ENCODE measurements around the gene HLA-A.

HLA-A gene

DNA sequence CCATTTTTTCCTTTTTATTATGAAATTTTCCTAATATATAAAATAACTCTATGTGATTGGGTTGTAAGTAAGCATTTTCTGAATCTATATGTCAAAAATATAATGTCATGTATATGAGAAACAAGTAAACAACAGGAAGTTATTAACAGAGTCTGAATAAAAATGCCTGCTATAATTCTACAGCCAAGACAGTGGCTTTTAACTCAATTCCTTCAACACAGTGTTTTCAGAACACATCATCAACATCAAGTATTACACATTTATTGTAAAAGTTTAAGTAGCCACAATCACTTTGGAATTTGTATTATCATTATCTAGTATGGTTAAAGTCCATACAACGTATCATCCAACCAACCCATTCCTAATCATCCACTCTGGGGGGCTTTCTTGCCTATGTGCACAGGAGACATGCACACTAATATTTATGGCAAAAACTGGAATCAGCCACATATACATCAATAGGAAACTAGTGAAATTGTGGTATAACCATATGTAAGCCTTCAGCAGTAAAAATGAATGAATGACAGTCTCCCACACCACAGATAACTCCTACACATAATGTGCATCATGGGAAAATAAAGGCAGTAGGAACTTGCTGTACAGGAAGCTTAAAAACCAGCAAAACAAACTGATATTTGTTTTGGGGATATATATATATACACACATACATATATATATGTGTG lies 6.9 kb upstream of the HLA-A start:
- H3K4me1 ChIP-seq (ENCODE audit: control insufficient read depth in 1 of 2, insufficient read depth in 2 of 2, low read length in 2 of 2) = no peaks in the 10 kb centered on the region
- no peak overlapping the region for H3K4me3 ChIP-seq (ENCODE audit: low read depth in 1 of 2, low read length in 2 of 2)
- no peaks in the 10 kb centered on the region for H3K9me3 ChIP-seq (ENCODE audit: control insufficient read depth in 1 of 2, low read length in 2 of 2)
- H3K36me3 ChIP-seq (ENCODE audit: control insufficient read depth in 1 of 2, insufficient read depth in 2 of 2, low read length in 2 of 2) = no peaks in the 10 kb centered on the region
- H3K27ac ChIP-seq (ENCODE audit: low read length) = no peak overlapping the region
- no peaks in the 10 kb centered on the region for H3K27me3 ChIP-seq (ENCODE audit: low read depth, low read length)

DNA sequence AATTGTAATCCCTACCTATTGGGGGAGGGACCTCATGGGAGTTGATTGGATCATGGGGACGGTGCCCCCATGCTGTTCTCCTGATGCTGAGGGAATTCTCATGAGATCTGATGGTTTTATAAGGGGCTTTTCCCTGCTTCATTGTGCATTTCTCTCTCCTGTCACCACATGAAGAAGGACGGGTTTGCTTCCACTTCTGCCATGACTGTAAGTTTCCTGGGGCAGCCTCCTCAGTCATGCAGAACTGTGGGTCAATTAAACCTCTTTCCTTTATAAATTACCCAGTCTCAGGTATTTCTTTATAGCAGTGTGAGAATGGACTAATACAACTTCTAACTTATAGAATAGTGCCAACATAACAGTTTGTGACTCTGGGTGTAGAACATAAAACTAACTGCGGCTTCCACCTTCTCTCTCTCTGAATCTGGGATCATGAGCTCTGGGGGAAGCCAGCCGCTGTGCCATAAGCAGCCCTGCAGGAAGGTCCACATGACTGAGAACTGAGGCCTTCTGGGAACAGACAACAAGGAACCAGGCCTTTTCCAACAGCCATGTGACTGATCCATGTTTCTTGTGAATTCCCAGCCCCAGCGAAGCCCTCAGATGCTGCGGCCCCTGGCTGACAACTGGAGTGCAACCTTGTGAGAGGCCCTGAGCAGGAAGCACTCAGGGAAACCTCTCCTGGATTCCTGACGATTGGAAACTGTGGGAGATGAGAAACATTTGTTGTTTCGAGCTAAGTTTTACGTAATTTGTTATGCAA lies 3.4 kb upstream of the HLA-A start:
- no peaks in the 10 kb centered on the region for H3K9me3 ChIP-seq (ENCODE audit: control insufficient read depth in 1 of 2, low read length in 2 of 2)
- H3K36me3 ChIP-seq (ENCODE audit: control insufficient read depth in 1 of 2, insufficient read depth in 2 of 2, low read length in 2 of 2) = no peaks in the 10 kb centered on the region
- H3K27me3 ChIP-seq (ENCODE audit: low read depth, low read length) = no peaks in the 10 kb centered on the region
- H3K4me1 ChIP-seq (ENCODE audit: control insufficient read depth in 1 of 2, insufficient read depth in 2 of 2, low read length in 2 of 2) = peaks cover 0 to 4% of the 10 kb centered on the region in 2 donors
- no peak overlapping the region for H3K27ac ChIP-seq (ENCODE audit: low read length)
- no peak overlapping the region for H3K4me3 ChIP-seq (ENCODE audit: low read depth in 1 of 2, low read length in 2 of 2)

DNA sequence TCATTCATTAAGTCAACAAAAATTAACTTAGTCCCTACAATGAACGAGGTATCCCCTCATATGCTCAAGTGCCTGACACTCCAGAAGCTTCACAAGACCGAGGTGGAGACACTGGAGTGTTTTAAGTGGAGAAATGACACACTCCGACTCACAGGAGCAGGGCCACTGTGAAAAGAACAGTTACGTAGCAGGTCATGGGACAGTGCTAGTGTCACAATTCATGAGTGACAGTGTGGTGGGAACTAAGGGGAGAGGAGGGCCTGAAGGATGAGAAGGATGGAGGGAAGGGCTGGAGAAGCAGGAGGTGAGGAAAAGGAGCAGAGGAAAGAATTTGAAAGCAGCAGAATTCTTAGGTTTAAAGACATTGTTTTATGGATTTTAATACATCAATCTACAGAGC lies 1.3 kb upstream of the HLA-A start:
- no peaks in the 10 kb centered on the region for H3K9me3 ChIP-seq (ENCODE audit: control insufficient read depth in 1 of 2, low read length in 2 of 2)
- peaks cover 0 to 11% of the 10 kb centered on the region in 2 donors for H3K4me1 ChIP-seq (ENCODE audit: control insufficient read depth in 1 of 2, insufficient read depth in 2 of 2, low read length in 2 of 2)
- peaks cover 0 to 6% of the 10 kb centered on the region in 2 donors for H3K36me3 ChIP-seq (ENCODE audit: control insufficient read depth in 1 of 2, insufficient read depth in 2 of 2, low read length in 2 of 2)
- no peaks in the 10 kb centered on the region for H3K27me3 ChIP-seq (ENCODE audit: low read depth, low read length)
- H3K4me3 ChIP-seq (ENCODE audit: low read depth in 1 of 2, low read length in 2 of 2) = no peak overlapping the region
- H3K27ac ChIP-seq (ENCODE audit: low read length) = peak overlapping the region; percentile 97

DNA sequence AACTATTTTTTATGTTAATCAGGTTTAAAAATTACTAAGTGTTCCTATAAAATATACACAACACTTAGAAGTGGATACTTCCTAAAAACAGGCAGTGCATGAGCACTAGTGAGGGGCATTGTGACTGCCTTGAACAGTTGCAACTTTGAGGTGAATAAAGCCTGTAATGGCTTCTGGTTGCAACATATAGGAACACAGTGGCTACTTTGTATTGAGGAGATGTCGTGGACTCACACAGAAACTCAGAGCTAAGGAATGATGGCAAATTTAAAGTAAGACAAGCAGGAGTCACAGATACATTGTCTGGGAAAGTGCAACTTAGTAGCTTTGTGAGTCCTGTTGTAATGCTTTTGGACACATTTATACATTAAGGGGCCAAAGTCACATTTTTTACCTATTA lies 861 bp upstream of the HLA-A start:
- peak overlapping the region; percentile 69 to 70 for H3K4me3 ChIP-seq (ENCODE audit: low read depth in 1 of 2, low read length in 2 of 2)
- peak overlapping the region; percentile 97 for H3K27ac ChIP-seq (ENCODE audit: low read length)
- H3K27me3 ChIP-seq (ENCODE audit: low read depth, low read length) = no peaks in the 10 kb centered on the region
- no peaks in the 10 kb centered on the region for H3K9me3 ChIP-seq (ENCODE audit: control insufficient read depth in 1 of 2, low read length in 2 of 2)
- H3K36me3 ChIP-seq (ENCODE audit: control insufficient read depth in 1 of 2, insufficient read depth in 2 of 2, low read length in 2 of 2) = peaks cover 0 to 6% of the 10 kb centered on the region in 2 donors
- peaks cover 0 to 11% of the 10 kb centered on the region in 2 donors for H3K4me1 ChIP-seq (ENCODE audit: control insufficient read depth in 1 of 2, insufficient read depth in 2 of 2, low read length in 2 of 2)

DNA sequence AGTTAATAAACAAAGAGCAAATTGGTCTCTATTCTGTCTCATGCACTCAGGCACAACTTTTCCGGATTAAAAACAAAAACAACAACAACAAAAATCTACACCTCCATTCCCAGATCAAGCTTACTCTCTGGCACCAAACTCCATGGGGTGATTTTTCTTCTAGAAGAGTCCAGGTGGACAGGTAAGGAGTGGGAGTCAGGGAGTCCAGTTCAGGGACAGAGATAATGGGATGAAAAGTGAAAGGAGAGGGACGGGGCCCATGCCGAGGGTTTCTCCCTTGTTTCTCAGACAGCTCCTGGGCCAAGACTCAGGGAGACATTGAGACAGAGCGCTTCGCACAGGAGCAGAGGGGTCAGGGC lies 437 bp upstream of the HLA-A start:
- Histone ChIP-seq H3K36me3 (ENCODE audit: control insufficient read depth in 1 of 2, insufficient read depth in 2 of 2, low read length in 2 of 2) (peaks cover 0 to 6% of the 10 kb centered on the region in 2 donors), H3K27me3 (ENCODE audit: low read depth, low read length) (no peaks in the 10 kb centered on the region), H3K9me3 (ENCODE audit: control insufficient read depth in 1 of 2, low read length in 2 of 2) (no peaks in the 10 kb centered on the region), H3K4me1 (ENCODE audit: control insufficient read depth in 1 of 2, insufficient read depth in 2 of 2, low read length in 2 of 2) (peaks cover 0 to 11% of the 10 kb centered on the region in 2 donors), H3K27ac (ENCODE audit: low read length) (peak overlapping the region; percentile 97), H3K4me3 (ENCODE audit: low read depth in 1 of 2, low read length in 2 of 2) (peak overlapping the region; percentile 69 to 70)

DNA sequence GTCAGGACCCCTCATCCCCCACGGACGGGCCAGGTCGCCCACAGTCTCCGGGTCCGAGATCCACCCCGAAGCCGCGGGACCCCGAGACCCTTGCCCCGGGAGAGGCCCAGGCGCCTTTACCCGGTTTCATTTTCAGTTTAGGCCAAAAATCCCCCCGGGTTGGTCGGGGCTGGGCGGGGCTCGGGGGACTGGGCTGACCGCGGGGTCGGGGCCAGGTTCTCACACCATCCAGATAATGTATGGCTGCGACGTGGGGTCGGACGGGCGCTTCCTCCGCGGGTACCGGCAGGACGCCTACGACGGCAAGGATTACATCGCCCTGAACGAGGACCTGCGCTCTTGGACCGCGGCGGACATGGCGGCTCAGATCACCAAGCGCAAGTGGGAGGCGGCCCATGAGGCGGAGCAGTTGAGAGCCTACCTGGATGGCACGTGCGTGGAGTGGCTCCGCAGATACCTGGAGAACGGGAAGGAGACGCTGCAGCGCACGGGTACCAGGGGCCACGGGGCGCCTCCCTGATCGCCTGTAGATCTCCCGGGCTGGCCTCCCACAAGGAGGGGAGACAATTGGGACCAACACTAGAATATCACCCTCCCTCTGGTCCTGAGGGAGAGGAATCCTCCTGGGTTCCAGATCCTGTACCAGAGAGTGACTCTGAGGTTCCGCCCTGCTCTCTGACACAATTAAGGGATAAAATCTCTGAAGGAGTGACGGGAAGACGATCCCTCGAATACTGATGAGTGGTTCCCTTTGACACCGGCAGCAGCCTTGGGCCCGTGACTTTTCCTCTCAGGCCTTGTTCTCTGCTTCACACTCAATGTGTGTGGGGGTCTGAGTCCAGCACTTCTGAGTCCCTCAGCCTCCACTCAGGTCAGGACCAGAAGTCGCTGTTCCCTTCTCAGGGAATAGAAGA lies 978 bp downstream of the HLA-A start:
- peaks cover 0 to 11% of the 10 kb centered on the region in 2 donors for H3K4me1 ChIP-seq (ENCODE audit: control insufficient read depth in 1 of 2, insufficient read depth in 2 of 2, low read length in 2 of 2)
- H3K9me3 ChIP-seq (ENCODE audit: control insufficient read depth in 1 of 2, low read length in 2 of 2) = no peaks in the 10 kb centered on the region
- peak overlapping the region; percentile 97 for H3K27ac ChIP-seq (ENCODE audit: low read length)
- peaks cover 7 to 8% of the 10 kb centered on the region in 2 donors for H3K36me3 ChIP-seq (ENCODE audit: control insufficient read depth in 1 of 2, insufficient read depth in 2 of 2, low read length in 2 of 2)
- no peaks in the 10 kb centered on the region for H3K27me3 ChIP-seq (ENCODE audit: low read depth, low read length)
- H3K4me3 ChIP-seq (ENCODE audit: low read depth in 1 of 2, low read length in 2 of 2) = peak overlapping the region; percentile 69 to 70

DNA sequence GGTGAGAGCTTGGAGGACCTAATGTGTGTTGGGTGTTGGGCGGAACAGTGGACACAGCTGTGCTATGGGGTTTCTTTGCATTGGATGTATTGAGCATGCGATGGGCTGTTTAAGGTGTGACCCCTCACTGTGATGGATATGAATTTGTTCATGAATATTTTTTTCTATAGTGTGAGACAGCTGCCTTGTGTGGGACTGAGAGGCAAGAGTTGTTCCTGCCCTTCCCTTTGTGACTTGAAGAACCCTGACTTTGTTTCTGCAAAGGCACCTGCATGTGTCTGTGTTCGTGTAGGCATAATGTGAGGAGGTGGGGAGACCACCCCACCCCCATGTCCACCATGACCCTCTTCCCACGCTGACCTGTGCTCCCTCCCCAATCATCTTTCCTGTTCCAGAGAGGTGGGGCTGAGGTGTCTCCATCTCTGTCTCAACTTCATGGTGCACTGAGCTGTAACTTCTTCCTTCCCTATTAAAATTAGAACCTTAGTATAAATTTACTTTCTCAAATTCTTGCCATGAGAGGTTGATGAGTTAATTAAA lies 3.0 kb downstream of the HLA-A start:
- no peak overlapping the region for H3K27ac ChIP-seq (ENCODE audit: low read length)
- no peaks in the 10 kb centered on the region for H3K9me3 ChIP-seq (ENCODE audit: control insufficient read depth in 1 of 2, low read length in 2 of 2)
- no peaks in the 10 kb centered on the region for H3K27me3 ChIP-seq (ENCODE audit: low read depth, low read length)
- H3K4me1 ChIP-seq (ENCODE audit: control insufficient read depth in 1 of 2, insufficient read depth in 2 of 2, low read length in 2 of 2) = peaks cover 0 to 11% of the 10 kb centered on the region in 2 donors
- H3K4me3 ChIP-seq (ENCODE audit: low read depth in 1 of 2, low read length in 2 of 2) = no peak overlapping the region
- H3K36me3 ChIP-seq (ENCODE audit: control insufficient read depth in 1 of 2, insufficient read depth in 2 of 2, low read length in 2 of 2) = peaks cover 7 to 10% of the 10 kb centered on the region in 2 donors

DNA sequence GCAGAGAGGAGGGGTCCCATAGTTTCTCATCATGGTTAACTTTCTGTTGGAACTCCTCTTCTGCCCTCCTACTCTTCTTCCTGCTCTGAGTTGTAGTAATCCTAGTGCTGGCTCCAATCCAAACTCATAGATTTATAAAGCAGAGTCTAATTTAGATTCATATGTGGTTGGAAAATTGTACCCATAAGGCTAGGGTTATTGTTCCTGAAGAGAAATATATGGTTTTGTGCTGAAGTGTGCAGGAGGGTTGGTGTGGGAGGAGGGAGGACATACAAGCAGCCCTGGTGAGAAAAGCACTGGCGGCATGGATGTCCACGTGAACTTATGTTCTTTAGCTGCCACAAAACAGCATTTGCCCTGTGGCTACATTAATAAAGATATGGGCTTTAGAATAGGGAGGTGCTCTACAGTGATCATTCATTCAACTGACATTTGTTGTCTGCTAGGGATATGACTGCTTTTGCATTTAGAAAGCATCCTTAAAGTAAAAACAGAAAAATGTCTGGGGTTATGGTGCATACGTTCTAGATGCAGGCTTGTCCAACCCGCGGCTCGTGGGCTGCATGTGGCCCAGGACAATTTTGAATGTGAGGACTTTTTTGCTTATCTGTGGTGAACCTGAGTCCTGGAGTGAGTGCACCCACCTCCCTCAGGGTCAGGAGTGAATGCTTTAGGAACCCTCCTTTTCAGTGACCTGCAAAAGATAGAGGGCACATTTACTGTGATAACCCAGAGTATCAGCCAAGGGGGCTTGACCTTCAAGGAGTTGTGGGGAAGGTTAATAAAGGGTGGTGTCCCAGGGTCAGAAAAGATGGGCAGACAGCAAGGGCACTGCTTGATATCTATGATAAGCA lies 4.1 kb downstream of the HLA-A start:
- Histone ChIP-seq H3K4me3 (ENCODE audit: low read depth in 1 of 2, low read length in 2 of 2) (no peak overlapping the region), H3K9me3 (ENCODE audit: control insufficient read depth in 1 of 2, low read length in 2 of 2) (no peaks in the 10 kb centered on the region), H3K27me3 (ENCODE audit: low read depth, low read length) (no peaks in the 10 kb centered on the region), H3K4me1 (ENCODE audit: control insufficient read depth in 1 of 2, insufficient read depth in 2 of 2, low read length in 2 of 2) (peaks cover 0 to 11% of the 10 kb centered on the region in 2 donors), H3K27ac (ENCODE audit: low read length) (no peak overlapping the region), H3K36me3 (ENCODE audit: control insufficient read depth in 1 of 2, insufficient read depth in 2 of 2, low read length in 2 of 2) (peaks cover 7 to 10% of the 10 kb centered on the region in 2 donors)

DNA sequence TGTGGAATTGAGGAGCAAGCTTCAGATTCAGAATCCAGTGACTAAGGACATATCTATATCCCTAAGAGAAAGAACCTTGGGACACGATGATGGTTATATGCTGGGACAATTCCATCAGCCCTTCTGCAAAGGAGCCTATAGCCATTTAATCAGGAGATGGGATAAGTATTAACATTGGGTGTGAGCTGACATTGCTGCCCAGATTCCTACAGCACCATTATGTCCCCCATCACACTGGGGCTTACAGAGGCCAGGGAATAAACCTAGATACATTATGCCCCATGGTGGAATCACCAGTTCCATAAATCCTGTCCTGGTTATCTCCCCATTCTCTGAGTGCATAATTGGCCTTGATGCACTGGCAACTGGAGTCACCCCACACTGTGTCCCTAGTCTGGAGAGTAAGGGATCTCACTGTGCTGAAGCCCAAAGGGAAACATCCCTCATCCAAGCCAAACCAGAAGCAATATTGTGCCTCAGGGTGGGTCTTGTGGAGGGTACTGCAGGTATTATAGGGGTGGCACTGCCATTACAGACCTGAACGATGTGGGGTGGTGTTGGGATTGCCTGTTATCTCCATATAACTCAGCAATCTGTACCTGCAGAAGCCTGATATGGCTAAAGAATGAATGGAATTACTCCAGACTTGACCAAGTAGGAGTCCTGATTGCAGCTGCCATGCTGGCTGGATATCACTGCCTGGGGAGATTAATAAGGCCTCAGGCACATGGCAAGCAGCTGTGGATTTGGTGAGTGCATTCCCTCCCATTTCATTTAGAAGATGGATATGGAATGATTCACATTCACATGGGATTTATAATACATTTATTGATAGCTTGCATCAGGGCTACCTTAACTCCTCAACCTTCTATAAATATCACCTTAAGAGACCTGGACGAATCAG lies 5.0 kb downstream of the HLA-A start:
- Histone ChIP-seq H3K4me3 (ENCODE audit: low read depth in 1 of 2, low read length in 2 of 2) (no peak overlapping the region), H3K36me3 (ENCODE audit: control insufficient read depth in 1 of 2, insufficient read depth in 2 of 2, low read length in 2 of 2) (peaks cover 7 to 10% of the 10 kb centered on the region in 2 donors), H3K27ac (ENCODE audit: low read length) (no peak overlapping the region), H3K27me3 (ENCODE audit: low read depth, low read length) (no peaks in the 10 kb centered on the region), H3K9me3 (ENCODE audit: control insufficient read depth in 1 of 2, low read length in 2 of 2) (no peaks in the 10 kb centered on the region), H3K4me1 (ENCODE audit: control insufficient read depth in 1 of 2, insufficient read depth in 2 of 2, low read length in 2 of 2) (peaks cover 0 to 11% of the 10 kb centered on the region in 2 donors)

DNA sequence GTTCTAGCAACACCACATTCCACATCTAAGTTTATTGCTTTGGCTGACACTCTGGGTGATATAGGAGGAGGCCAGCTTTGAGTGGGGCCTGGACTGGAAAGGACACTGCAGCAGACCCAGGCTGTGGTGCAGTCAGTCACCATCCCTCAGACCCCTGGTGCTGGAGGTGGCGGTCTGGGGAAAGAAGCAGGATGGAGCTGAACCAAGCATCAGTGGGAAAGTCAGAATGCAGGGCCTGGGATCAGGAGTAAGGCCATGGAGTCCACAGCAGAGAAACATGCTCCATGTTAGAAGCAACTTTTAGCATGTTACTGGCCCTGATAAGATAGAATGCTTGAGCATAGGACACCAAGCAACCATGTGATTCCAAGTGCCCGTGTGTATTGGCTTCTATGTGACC lies 5.9 kb downstream of the HLA-A start:
- no peaks in the 10 kb centered on the region for H3K9me3 ChIP-seq (ENCODE audit: control insufficient read depth in 1 of 2, low read length in 2 of 2)
- H3K27ac ChIP-seq (ENCODE audit: low read length) = no peak overlapping the region
- H3K27me3 ChIP-seq (ENCODE audit: low read depth, low read length) = no peaks in the 10 kb centered on the region
- H3K4me3 ChIP-seq (ENCODE audit: low read depth in 1 of 2, low read length in 2 of 2) = no peak overlapping the region
- H3K4me1 ChIP-seq (ENCODE audit: control insufficient read depth in 1 of 2, insufficient read depth in 2 of 2, low read length in 2 of 2) = peaks cover 0 to 11% of the 10 kb centered on the region in 2 donors
- H3K36me3 ChIP-seq (ENCODE audit: control insufficient read depth in 1 of 2, insufficient read depth in 2 of 2, low read length in 2 of 2) = peaks cover 7 to 10% of the 10 kb centered on the region in 2 donors

Measured in muscle layer of duodenum (tissue), 2 donors.